Neural cell (in vitro differentiated cells): ENCODE data around the gene NDUFA12. TPM values are rescaled to one million over a fixed set of nuclear protein-coding genes. Genes with fewer than 3 reads are reported as not detected.

Experiments
- H2AFZ ChIP-seq: fragments of 200-600, 300-800 bp; sonication (generic), shearing (Covaris generic); 2 replicates; pipeline ENCODE4 v1.6.0; 2014; ENCODE audit warnings: low read depth, mild to moderate bottlenecking, antibody characterized with exemption, low read length, moderate library complexity
- H3F3A ChIP-seq: fragments of 200-600 bp; shearing (Covaris generic); 2 replicates; pipeline ENCODE4 v1.6.1; 2016; ENCODE audit warnings: mild to moderate bottlenecking, moderate library complexity, mixed read lengths, antibody characterized with exemption, low read length; ENCODE audit not compliant: insufficient read depth, poor library complexity, severe bottlenecking
- H3K27ac ChIP-seq: fragments of 200-600, 300-800 bp; sonication (generic), shearing (Covaris generic); 2 replicates; pipeline ENCODE4 v1.5.1; 2014; ENCODE audit warnings: mild to moderate bottlenecking, low read length, moderate library complexity
- H3K27me3 ChIP-seq: fragments of 300-800, 200-600 bp; sonication (generic), shearing (Covaris generic); 2 replicates; pipeline ENCODE4 v1.6.0; 2014; ENCODE audit warnings: mild to moderate bottlenecking, low read depth, low read length, moderate library complexity; ENCODE audit not compliant: insufficient read depth
- H3K36me3 ChIP-seq: fragments of 300-800, 200-600 bp; sonication (generic), shearing (Covaris generic); 2 replicates; pipeline ENCODE4 v1.5.1; 2014; ENCODE audit warnings: mild to moderate bottlenecking, antibody characterized with exemption, low read length, moderate library complexity; ENCODE audit not compliant: insufficient read depth
- H3K4me2 ChIP-seq: fragments of 300-800, 200-600 bp; sonication (generic), shearing (Covaris generic); 2 replicates; pipeline ENCODE4 v1.6.0; 2014; ENCODE audit warnings: mild to moderate bottlenecking, low read length
- H3K4me3 ChIP-seq: fragments of 300-800, 200-600 bp; sonication (generic), shearing (Covaris generic); 2 replicates; pipeline ENCODE4 v1.5.1; 2014; ENCODE audit warnings: mild to moderate bottlenecking, low read length, moderate library complexity
- H3K79me2 ChIP-seq: fragments of 200-600 bp; shearing (Covaris generic); replicated peaks from 2 replicates; pipeline ENCODE4 v1.6.0; 2014; ENCODE audit warnings: mild to moderate bottlenecking, low read length, moderate library complexity; ENCODE audit not compliant: insufficient read depth
- H3K9ac ChIP-seq: fragments of 300-800, 200-600 bp; sonication (generic), shearing (Covaris generic); 2 replicates; pipeline ENCODE4 v1.6.1; 2016; ENCODE audit warnings: mild to moderate bottlenecking, low read length, mixed read lengths
- H3K9me2 ChIP-seq: fragments of 200-600 bp; shearing (Covaris generic); 2 replicates; pipeline ENCODE4 v1.6.1; 2016; ENCODE audit warnings: mild to moderate bottlenecking, low read length, mixed read lengths; ENCODE audit not compliant: insufficient read depth
- H3K9me3 ChIP-seq: fragments of 200-600, 300-800 bp; sonication (generic), shearing (Covaris generic); 2 replicates; pipeline ENCODE4 v1.6.1; 2016; ENCODE audit warnings: mild to moderate bottlenecking, mixed run types, low read length, moderate library complexity, mixed read lengths
- H4K20me1 ChIP-seq: fragments of 200-600 bp; shearing (Covaris generic); 2 replicates; pipeline ENCODE4 v1.6.1; 2016; ENCODE audit warnings: mild to moderate bottlenecking, mixed run types; ENCODE audit not compliant: insufficient read depth
- EP300 ChIP-seq: fragments of 450-650 bp; conservative IDR thresholded peaks from 2 replicates; pipeline ENCODE4 v1.6.1; 2014; ENCODE audit warnings: antibody characterized with exemption, mild to moderate bottlenecking, moderate library complexity; ENCODE audit not compliant: poor library complexity, severe bottlenecking
- EZH2 ChIP-seq: fragments of 200-600, 300-800 bp; shearing (Covaris generic), sonication (generic); IDR thresholded peaks from 2 replicates; pipeline ENCODE4 v1.6.1; 2014; ENCODE audit warnings: antibody characterized with exemption, low read length, borderline replicate concordance, mild to moderate bottlenecking; ENCODE audit not compliant: insufficient read depth, poor library complexity, severe bottlenecking
- MXI1 ChIP-seq: fragments of 450-650 bp; conservative IDR thresholded peaks from 2 replicates; pipeline ENCODE4 v1.6.1; 2014; ENCODE audit warnings: antibody characterized with exemption, mild to moderate bottlenecking; ENCODE audit not compliant: poor library complexity, severe bottlenecking
- POLR2AphosphoS5 ChIP-seq: IDR thresholded peaks from 2 replicates; pipeline ENCODE4 v1.6.1; 2012
- RAD21 ChIP-seq: fragments of 450-650 bp; conservative IDR thresholded peaks from 2 replicates; pipeline ENCODE4 v1.6.1; 2014; ENCODE audit warnings: antibody characterized with exemption, mild to moderate bottlenecking, moderate library complexity
- SMC3 ChIP-seq: fragments of 450-650 bp; conservative IDR thresholded peaks from 2 replicates; pipeline ENCODE4 v1.6.1; 2014; ENCODE audit warnings: antibody characterized with exemption, mild to moderate bottlenecking, moderate library complexity; ENCODE audit not compliant: poor library complexity
- TAF1 ChIP-seq: IDR thresholded peaks from 2 replicates; pipeline ENCODE4 v1.6.1; 2012; ENCODE audit warnings: low read depth
- polyA plus RNA-seq: library from polyadenylated mRNA; depleted of rRNA; stranded (reverse); fragments of >200 nt; gene quantifications from 2 replicates; pipeline ENCODE4 v1.2.3, GENCODE V29; 2014
- TF ChIP-seq, protein P1 (sequence below): fragments of 450-650 bp; IDR thresholded peaks from 2 replicates; pipeline ENCODE4 v1.5.1; 2014; ENCODE audit warnings: antibody characterized with exemption, mild to moderate bottlenecking, moderate library complexity; ENCODE audit not compliant: poor library complexity, severe bottlenecking
- TF ChIP-seq, protein P2 (sequence below): IDR thresholded peaks from 2 replicates; pipeline ENCODE4 v1.6.1; 2012; ENCODE audit warnings: borderline replicate concordance

The NDUFA12 gene
- polyA plus RNA-seq, 1 donor from 2014 or later = 357 TPM

DNA sequence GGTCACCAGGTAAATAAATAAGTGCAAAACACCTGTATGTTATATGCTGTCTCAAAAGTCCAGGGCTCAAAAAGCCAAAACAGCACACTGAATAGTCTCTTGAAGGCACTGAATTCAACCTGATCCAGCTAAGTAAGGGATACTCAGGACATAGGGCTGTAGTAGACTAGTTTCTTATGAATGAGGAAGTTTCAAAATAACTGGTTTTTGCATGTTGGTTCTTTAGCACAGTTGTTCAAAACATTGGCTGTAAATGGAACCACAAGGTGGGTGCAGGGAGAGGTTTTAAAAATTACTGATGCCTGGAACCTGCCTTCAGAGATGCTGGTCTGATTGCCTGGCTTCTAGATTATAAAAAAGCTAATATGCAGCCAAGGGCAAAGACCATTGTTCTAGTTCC, 34.1 kb downstream of the NDUFA12 start:
- H3K9me2 ChIP-seq = no peaks in the 10 kb centered on the region
- H3K9me3 ChIP-seq = no peaks in the 10 kb centered on the region
- no peaks in the 10 kb centered on the region for H3K79me2 ChIP-seq
- peaks cover 6% of the 10 kb centered on the region for H3K36me3 ChIP-seq
- H4K20me1 ChIP-seq = no peaks in the 10 kb centered on the region
- no peak overlapping the region for H3K4me3 ChIP-seq
- H2AFZ ChIP-seq = no peak overlapping the region
- H3F3A ChIP-seq = no peaks in the 10 kb centered on the region
- H3K4me2 ChIP-seq = no peak overlapping the region
- H3K9ac ChIP-seq = no peak overlapping the region
- TF ChIP-seq POLR2AphosphoS5 = no peak
- H3K27me3 ChIP-seq = no peaks in the 10 kb centered on the region
- H3K27ac ChIP-seq = no peak overlapping the region

DNA sequence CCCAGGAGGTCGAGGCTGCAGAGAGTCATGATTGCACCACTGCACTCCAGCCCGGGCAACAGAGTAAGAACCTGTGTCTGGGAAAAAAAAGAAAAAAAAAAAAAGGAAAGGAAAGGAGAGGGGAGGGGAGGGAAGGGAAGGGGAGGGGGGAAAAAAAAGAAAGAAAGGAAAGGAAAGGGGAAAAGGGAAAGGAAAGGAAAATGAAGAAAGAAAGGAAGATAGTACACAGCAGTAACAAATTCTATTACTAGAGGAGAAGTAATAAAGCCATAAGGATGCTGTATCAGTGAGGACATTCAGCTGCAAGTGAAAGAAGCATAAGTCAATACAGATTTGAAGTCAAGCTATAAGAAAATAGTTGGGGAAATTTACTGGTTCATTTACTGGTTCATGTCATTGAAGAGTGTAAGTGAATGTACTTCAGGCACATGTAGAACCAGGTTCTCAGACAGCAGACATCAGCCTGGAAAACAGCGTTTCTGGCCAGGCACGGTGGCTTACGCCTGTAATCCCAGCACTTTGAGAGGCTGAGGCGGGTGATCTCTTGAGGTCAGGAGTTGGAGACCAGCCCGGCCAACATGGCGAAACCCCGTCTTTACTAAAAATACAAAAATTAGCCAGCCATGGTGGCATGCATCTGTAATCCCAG, 37.4 kb downstream of the NDUFA12 start:
- no peaks in the 10 kb centered on the region for H4K20me1 ChIP-seq
- H2AFZ ChIP-seq = no peak overlapping the region
- no peaks in the 10 kb centered on the region for H3K79me2 ChIP-seq
- H3K27ac ChIP-seq = no peak overlapping the region
- no peak for TF ChIP-seq MXI1
- TF ChIP-seq RAD21 = no peak
- no peak for TF ChIP-seq EZH2
- TF ChIP-seq, protein P1, sequence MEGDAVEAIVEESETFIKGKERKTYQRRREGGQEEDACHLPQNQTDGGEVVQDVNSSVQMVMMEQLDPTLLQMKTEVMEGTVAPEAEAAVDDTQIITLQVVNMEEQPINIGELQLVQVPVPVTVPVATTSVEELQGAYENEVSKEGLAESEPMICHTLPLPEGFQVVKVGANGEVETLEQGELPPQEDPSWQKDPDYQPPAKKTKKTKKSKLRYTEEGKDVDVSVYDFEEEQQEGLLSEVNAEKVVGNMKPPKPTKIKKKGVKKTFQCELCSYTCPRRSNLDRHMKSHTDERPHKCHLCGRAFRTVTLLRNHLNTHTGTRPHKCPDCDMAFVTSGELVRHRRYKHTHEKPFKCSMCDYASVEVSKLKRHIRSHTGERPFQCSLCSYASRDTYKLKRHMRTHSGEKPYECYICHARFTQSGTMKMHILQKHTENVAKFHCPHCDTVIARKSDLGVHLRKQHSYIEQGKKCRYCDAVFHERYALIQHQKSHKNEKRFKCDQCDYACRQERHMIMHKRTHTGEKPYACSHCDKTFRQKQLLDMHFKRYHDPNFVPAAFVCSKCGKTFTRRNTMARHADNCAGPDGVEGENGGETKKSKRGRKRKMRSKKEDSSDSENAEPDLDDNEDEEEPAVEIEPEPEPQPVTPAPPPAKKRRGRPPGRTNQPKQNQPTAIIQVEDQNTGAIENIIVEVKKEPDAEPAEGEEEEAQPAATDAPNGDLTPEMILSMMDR = no peak
- TF ChIP-seq SMC3 = no peak
- TF ChIP-seq, protein P2, sequence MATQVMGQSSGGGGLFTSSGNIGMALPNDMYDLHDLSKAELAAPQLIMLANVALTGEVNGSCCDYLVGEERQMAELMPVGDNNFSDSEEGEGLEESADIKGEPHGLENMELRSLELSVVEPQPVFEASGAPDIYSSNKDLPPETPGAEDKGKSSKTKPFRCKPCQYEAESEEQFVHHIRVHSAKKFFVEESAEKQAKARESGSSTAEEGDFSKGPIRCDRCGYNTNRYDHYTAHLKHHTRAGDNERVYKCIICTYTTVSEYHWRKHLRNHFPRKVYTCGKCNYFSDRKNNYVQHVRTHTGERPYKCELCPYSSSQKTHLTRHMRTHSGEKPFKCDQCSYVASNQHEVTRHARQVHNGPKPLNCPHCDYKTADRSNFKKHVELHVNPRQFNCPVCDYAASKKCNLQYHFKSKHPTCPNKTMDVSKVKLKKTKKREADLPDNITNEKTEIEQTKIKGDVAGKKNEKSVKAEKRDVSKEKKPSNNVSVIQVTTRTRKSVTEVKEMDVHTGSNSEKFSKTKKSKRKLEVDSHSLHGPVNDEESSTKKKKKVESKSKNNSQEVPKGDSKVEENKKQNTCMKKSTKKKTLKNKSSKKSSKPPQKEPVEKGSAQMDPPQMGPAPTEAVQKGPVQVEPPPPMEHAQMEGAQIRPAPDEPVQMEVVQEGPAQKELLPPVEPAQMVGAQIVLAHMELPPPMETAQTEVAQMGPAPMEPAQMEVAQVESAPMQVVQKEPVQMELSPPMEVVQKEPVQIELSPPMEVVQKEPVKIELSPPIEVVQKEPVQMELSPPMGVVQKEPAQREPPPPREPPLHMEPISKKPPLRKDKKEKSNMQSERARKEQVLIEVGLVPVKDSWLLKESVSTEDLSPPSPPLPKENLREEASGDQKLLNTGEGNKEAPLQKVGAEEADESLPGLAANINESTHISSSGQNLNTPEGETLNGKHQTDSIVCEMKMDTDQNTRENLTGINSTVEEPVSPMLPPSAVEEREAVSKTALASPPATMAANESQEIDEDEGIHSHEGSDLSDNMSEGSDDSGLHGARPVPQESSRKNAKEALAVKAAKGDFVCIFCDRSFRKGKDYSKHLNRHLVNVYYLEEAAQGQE = no peak
- TF ChIP-seq TAF1 = no peak
- TF ChIP-seq EP300 = no peak
- TF ChIP-seq POLR2AphosphoS5 = no peak
- no peak overlapping the region for H3K4me2 ChIP-seq
- H3K9me2 ChIP-seq = no peaks in the 10 kb centered on the region
- no peaks in the 10 kb centered on the region for H3K27me3 ChIP-seq
- H3K36me3 ChIP-seq = peaks cover 1% of the 10 kb centered on the region
- no peak overlapping the region for H3K4me3 ChIP-seq
- no peak overlapping the region for H3K9ac ChIP-seq
- no peaks in the 10 kb centered on the region for H3F3A ChIP-seq
- H3K9me3 ChIP-seq = no peaks in the 10 kb centered on the region
